HuH-7 (cell line): ENCODE data around the gene SHC4.
"Not testable (repeated sequence)": the region's sequence is repeated elsewhere in the genome, so short reads cannot be mapped to it uniquely, and the experiment has no call there.

ENCODE experiments used
- DNase-seq: peaks from one replicate; pipeline ENCODE4 v3.0.0; 2011; ENCODE audit warnings: low spot score

The SHC4 gene

DNA sequence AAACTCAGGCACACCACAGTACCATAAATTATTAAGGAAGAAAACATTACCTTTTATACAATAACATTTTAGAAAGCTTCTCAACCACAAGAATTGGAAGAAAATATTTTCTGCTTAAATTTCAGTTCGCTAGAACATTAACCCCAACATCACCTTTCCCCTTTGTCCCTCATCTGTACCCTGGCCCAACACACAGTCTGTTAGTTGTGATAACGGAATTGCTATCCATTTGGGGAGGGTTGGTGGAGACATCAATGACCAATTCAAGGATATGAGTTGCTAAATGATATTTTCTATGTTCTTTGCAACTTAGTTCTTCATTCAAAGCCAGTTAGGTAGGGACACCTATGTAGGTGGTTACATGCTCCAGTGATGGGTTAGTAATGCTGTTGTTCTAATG, 80.0 kb downstream of the SHC4 start:
- DNase-seq, result no peak

DNA sequence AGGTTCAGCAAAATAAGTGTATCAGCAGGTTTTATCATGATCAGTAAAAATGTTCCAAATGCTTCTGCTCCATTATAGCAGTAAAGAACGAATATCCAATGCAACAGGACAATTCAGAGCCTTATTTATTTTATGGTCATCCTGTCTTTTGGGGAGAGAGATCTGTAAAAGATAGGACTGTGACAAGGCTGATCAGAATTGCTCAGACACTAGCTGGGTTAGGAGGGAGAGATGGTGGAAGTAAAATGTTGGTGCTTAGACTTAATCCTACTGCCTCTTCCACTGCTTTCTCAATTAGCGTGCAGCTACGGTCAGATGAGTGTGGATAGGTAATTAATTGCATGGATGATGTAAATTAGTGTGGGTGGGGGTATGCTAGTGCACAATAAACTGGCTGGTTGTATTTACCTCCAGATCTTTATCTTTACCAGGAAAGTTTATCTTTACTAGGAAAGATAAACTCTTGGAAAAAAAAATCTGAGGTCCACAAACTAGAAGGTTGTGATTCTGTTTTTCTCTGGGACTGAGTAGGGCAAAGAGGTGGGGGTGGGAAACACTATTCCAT, 83.6 kb downstream of the SHC4 start:
- DNase-seq, result no peak

DNA sequence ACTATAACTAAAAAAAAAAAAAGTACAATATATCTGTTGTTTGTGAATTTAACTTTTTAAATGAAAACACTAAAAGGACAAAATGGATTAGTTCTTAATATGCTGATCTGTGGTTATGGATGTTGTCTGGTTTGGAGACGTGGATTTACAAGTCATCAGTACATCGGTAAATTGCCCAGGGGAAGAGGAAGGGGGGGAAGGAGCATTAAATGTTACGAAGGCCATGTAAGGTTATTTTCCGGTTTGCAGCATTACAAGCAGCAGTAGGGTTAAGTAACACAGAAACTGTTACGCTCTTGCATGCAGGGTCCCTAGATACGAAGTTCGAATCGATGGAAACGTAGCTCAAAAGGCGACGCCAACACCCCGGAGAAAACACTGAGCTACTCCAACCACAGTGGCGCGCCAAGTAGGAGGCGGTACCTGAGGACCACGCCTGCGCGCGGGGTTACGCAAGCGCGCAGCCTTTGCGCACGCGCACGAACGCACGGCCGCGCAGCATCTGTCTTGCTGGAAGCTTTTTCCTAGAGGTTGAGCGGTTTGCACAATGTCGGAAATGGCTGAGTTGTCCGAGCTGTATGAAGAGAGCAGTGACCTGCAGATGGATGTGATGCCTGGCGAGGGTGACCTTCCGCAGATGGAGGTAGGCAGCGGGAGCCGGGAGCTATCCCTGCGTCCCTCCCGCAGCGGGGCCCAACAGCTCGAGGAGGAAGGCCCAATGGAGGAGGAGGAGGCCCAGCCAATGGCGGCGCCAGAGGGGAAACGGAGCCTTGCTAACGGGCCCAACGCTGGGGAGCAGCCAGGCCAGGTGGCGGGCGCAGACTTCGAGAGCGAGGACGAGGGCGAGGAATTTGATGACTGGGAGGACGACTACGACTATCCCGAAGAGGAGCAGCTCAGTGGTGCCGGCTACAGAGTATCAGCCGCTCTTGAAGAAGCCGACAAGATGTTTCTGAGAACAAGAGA, 85.8 kb downstream of the SHC4 start, which contains the start of gene EID1:
EID1 (plus strand) TSS at position 505 of the 966 bp plus-strand sequence; CDS start at position 548, 43 bp downstream.
- DNase-seq, result peak; percentile 59

DNA sequence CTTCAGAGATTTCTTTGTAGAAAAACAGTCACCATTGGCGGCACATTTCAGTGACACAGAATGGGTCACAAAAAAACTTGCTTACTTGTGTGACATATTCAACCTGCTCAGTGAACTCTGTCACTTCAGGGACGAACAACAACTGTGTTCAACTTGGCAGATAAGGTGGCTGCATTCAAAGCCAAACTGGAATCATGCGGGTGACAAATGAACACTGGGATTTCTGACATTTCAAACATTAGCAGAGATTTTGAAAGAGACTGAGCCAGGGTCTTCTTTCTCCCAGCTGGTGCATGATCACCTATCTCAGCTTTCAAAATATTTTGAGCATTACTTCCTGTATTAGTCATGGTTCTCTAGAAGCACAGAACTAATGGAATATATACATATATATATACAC, 87.7 kb downstream of the SHC4 start:
- DNase-seq, result no peak

DNA sequence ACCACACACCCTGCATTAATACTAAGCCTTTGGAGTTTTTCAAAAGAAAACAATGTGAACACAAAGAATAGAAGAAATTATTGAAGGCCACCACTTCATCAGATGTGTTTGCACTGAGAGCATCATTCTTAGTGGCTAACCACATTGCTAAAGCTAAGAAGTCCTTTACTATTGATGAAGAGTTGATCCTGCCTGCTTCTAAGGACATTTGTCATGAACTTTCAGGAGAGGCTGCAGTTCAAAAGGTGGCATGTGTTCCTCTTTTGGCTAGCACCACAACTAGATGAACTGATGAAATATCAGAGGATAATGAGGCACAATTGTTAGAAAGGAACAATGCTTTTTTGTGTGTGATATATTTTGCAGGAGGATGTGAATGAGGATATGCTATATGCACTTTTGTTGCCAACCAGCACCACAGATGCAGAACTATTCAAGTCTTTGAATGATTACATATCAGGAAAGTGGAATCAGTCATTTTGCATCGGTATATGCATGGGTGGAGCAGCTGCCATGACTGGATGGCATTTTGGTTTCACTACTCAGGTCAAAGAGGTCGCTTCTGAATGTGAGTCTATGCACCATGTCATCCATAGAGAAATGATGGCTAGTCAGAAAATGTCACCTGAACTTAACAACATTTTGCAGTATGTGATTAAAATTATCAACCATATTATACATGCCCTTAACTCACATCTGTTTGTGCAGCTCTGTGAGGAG, 88.3 kb downstream of the SHC4 start:
- DNase-seq, result no peak

DNA sequence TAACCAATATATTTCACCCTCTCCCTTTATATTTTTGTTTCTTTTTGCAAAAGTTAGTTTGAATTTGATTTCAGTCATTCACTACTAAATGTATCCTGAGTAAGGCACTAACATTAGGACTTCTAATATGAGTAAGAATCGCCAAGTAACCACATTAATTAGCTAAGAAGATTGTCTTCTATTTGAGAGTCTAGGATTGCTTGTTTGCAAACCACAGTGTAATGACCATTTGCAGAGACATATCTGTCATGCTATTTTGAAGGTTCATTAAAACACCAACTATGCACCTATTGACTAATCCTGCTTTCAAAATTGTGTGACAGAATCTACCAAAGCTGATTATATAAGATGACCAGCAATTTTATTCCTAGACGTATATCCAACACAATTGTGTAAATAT, 91.1 kb downstream of the SHC4 start:
- DNase-seq, result no peak

DNA sequence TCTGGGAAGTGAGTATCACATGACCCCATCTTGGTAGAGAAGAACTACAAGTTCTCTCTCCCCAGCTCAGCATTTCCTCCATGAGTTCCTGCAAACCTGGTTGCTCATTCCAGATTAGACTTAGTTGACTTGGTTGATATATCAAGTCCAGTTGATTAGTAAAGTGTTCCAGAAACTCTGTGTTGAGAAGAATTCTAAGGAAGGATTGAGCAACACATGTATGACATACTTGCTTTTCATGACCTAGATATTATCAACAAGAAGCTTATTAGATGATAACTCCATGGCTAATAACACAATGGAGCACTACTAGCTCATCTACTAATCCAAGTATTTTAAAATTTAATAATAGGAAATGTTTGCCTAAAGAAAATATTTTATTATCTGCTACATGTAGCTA, 92.2 kb downstream of the SHC4 start:
- DNase-seq, result no peak

DNA sequence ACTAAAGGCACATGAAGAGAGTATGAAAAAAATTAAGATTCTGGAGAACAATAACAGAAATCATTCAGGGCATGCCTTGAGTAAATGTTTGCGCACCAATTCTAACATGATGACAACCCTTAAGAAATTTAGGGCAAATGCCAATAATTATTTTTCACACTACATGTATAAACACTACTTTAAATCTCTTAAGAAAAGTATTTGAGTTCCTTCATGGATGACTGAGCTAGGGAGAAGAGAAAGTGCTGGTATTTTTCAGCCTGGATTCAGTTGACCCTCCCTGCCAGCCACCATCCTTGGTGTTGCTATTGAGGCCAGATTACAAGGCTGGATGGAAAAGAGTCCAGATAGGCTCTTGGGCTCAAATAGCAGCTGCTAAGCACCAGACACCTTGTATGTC, 93.8 kb downstream of the SHC4 start:
- DNase-seq, result no peak

DNA sequence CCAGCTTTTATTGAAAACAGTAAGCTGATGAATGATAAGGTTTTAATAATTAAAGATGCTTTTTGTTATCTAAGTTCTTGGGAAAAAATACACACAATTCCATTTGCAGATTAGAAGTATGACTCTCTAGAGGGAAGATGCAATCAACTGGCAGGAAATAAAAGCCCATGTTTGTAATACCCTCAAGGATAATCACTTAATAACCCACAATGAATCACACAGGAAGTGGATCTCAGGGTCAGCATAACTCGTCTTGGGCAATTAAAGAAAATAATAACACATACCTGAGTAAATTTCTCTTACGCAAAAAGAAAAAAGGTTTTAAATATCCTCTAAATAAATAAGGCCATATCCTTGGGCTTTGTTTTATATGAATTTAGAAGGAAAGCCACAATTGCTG, 95.2 kb downstream of the SHC4 start:
- no peak for DNase-seq

DNA sequence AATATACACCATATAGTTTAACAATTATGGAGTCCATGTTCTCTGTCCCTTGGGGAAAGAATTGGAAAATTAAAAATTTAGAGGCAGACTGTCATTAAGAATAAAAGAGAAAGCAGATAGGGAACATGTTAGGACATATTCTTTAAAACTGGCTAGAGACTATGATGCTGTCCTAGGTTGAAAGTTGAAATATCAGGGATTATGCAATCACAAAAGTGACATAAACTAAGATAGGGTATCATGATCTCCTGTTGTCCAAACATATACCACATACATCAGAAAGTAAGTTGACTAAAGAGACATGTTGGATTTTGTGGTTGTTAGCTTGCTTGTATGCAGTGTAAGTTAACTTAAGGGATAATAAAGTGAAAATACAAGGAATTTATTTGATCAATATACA, 95.7 kb downstream of the SHC4 start:
- no peak for DNase-seq

DNA sequence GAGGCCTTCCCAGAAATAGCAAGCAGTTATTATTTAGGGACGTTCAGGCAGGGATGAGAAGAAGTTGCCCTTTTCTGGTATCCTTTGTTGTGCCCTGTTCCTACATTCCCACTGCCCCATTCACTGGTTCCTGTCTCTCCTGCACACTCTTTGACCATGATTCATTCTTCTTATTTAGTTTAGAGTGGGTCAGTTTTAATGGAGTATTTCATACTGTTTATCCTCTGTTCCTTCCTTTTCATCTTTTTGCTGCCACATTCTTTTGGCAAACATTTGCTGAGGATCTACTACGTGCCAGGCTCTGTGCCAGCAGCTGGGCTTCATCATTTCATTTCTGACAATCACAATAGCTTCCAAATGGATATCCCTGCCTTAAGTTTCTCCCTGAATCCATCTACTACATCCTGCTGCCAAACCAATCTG, 97.6 kb downstream of the SHC4 start:
- DNase-seq, result no peak

DNA sequence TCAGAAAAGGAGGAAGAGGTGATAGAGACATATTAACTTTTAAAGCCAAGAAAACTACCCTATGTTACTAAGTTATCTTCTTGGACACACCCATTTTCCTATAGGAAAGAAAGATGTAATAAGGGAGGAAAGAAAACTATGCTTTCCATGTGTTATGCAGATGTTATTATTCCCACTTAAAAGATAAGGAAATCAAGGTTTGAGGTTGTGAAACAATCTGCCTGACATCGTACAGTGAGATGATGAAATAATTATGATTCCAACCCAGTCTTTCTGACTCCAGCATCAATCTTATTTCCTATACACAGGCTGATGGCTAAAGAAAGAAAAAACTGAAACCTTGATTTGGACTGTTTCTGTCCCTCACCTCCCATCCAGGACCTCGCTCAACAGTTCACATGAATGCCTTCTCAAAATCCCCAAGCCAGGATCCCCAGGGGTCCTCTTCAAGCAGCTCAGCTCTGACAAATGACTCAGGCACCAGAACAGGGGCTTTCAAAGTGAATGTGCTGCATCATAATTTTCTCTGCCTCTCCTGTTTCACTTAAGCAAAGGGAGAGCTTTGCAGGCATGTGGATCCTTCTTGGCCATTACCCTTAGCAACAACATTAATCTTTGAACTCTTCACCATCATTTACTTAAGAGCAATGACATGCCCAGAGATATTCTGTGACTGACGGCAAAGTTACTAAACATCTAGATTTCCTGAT, 98.2 kb downstream of the SHC4 start:
- DNase-seq, result no peak

DNA sequence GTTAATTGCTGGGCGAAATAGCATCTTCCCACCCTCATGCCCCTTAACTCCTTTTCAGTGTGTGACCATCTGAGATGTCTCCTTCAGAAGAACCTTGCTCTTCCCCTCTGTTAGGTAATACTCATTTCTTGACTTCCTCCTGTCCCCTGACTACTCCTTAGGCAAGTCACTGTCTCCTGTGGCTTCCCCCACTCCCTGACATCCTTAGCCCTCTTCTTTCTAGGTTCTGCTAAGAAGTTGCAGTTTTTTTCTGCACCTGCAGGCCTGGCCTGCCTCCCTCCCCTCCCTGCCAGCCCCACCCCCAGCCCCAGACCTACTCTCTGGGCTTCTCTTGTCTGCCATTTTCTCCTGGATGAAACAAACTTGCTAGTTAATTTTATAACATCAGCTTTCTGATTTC, 101.0 kb downstream of the SHC4 start:
- DNase-seq, result no peak

DNA sequence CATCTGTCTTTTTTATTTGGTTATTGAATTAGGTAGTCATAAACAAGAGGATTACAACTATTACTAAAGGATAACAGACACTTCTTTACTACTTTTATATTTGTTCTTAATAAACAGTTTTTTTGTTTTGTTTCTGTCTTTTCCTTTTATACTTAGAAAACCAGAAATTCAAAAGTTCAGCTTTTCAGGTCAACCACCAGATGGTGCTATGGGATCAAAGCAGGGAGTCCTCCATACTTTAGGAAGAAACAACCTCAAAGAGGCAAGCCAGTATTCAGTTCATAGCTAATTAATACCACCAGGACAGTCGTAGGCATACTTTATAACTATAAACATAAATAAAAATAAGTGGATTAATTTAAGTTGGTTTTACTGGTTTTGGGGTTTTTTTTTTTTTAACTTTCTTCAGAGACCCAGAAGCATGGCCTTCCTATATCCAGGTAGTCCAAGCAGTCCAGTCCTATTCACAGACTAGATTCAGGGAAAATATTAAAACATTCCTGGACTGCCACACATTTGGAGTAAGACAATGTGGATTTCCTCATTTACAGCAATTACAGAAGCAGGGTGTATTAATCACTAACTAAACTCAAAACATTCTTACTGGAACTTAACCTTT, 101.8 kb downstream of the SHC4 start:
- DNase-seq, result peak; percentile 27

DNA sequence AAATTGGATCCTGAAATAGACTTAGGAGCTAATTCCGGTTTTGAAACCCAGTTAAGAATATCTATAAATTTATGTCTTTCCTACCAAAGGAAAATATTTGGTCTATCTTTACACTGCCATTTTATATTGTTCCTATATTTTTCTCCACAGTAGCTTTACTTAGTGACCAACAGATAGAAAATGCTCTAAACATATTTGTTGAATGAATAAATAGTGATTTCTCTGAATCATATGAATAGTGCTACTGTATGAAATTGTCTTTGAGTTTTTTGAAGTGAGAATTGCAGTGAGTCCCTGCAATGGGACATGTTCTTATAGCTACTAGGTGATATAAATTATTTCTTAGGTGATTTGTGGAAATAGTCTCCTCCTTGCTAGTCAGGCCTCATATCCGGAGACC, 104.3 kb downstream of the SHC4 start:
- no peak for DNase-seq

DNA sequence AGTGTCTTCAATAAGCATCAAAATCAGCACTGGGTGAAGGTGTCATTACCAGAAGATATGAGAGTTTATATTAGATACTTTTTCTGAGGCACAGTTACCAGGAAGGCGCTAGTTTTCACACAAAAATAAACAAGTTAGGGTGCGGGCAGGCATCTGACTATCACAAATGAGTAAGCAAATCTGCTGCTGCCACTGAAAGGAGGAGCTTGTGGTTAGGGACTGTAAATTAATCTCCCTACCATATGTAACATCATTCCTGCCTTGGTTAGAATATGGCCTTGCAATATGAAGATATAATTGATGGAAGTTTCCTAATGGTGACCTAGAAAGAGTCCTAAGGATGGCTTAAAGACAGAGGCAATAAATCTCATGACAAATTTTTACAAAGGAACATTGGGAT, 105.3 kb downstream of the SHC4 start:
- DNase-seq, result no peak

DNA sequence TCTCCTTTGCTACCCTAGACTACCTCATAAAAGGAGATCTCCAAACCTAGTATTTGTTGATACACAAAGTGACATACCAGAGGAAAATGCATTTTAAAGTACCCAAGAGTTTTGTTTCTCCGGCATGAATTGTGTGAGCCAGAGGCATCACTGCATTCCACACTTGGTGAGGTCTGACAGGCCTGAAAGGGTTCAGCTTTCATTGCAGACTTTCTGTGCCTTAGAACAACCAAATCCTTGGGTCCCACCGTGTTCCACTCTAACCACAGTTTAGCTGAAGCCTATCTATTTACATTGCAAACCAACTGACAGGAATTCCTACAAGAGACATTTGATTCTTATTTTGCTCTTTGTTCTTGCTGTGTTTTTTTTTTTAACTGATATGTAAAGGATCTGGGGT, 106.8 kb downstream of the SHC4 start:
- no peak for DNase-seq

DNA sequence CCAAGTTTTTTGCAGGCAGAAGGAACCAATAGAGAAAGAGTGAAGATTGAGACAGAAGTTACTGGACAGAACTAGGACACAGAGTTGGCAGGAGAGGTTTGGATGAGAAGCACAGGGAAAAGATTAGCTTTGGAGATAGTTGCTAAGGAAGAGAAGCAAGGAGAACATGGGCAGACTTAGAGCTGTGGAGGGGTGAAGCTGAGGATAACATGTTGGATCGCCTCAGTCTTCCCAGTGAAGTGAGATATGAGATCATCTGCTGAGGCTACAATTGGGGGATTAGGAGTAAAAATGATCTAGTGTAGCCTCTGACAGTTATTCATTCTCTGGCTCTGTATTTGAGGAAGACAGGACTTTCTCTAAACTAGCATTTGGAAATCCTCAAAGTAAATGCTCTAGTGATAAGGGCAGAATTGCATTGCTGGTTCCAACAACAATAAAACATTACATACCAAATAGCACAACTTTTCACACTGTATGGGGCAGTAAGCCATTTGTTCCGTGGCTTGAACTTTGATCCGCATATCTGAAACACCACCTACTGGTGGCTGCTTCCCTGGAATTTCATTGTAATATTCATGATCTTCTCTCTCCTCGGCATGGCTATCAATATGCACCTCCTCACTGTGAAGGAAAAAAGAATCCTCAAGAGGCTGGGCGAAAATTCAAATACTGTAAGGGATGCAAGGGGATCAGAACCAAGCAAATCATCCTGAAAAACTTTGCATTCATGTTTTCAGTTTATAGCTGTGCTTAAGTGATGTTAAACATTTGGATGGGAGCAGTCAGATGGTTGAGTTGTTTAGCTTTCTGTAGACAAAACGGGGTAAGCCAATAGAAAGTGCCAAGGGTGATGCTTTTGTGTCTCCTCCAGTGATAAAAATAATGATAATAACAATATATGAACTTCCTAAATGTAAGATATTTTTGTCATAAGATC, 107.9 kb downstream of the SHC4 start:
- DNase-seq, result peak; percentile 29

DNA sequence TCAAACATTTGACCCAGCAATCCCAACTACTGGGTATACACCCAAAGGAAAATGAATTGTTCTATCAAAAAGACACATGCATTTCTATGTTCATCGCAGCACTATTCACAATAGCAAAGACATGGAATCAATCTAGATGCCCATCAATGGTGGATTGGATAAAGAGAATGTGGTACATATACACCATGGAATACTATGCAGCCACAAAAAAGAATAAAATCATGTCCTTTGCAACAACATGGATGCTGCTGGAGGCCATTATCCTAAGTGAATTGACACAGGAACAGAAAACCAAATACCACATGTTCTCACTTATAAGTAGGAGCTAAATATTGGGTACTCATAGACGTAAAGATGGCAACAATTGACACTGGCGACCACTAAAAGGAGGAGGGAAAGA, 109.3 kb downstream of the SHC4 start:
- not testable (repeated sequence) for DNase-seq

DNA sequence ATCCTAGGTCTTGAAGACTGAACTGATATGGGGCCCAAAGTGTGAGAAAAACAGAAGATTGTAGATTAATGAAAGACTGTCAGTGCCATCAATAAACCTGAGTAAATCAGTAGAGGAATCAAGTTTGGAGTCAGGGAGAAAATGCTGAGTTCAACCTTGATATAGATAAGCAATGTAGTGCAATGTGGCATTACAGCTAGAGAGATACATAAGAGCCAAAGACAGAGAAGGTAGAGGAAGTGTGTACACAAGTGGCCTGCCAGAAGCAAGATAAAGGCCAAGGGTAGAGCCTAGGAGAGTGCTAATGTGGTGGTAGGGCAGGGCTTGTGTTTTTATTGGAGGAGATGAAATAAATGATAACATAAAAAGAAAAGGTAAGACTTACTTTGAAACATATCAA, 111.8 kb downstream of the SHC4 start:
- DNase-seq, result no peak

DNA sequence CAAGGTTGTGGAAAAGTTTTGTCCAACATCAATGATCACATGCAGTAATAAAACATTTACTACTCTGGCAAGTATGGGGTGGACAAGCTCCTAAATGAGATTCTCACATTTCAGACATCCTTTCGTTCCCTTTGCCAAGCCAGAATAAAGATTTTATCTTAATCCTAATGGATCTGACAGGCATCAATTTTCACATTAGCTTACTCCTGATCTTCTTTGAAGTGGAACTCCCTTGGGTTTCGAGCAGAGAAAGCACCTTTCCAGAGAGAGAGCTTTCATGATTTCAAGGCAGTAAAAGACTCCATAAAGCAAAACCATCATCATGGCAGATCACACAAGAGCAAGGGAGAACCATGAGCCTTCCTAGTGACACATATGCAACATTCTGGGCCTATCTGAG, 113.1 kb downstream of the SHC4 start:
- no peak for DNase-seq
